ENCODE results near the gene PRDM13. TPM values are rescaled to one million over a fixed set of nuclear protein-coding genes. Genes with fewer than 3 reads are reported as not detected.

PRDM13 gene
- not detected for total RNA-seq

DNA sequence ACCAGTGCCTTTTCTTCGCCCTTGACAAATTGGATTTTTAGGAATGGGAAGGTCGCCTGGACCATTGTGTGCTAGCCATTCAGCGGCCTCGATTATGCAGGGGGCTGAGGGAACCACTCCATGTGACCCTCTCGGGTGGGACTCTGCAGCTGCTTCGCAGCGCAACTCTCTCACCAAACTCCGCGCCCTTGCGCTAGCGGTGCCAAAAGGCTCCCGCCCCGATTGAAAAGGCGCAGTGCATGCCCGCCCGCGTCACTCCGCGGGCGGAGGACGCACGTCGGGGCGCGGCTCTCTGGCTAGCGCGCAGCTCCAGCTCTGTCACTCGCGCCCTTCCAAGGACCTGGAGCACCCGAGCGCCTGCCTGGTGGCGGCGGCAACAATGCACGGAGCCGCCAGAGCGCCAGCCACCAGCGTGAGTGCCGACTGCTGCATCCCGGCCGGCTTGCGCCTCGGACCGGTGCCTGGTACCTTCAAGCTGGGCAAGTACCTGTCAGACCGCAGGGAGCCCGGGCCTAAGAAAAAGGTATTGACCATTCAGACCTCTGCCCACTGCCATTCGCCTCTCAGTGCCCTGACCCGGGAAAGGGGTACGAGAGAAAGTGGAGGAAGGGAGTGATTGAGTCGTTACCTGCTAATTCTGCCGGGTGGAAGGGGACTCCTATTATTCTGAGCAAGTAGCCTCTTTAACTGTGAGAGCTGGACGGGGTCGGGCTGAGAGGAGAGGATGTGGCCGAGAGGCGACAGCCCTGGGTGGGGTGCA is at the start of gene PRDM13:
PRDM13 (plus strand) TSS at position 178 of the 760 bp plus-strand sequence; CDS start at position 380, 202 bp downstream.
- Mint-ChIP-seq H3K4me3 (no peak within 1 kb of the TSS), H3K27ac (no peak within 1 kb of the TSS), H3K4me1 (peaks cover 62% of the 10 kb centered on the region), H3K27me3 (peaks cover 91% of the 10 kb centered on the region), H3K36me3 (ENCODE audit: low read depth) (peaks cover 8% of the 10 kb centered on the region), H3K9me3 (no peaks in the 10 kb centered on the region)
- ChIA-PET CTCF (no interaction called here), POLR2A (no interaction called here)
- DNase-seq = no peak

DNA sequence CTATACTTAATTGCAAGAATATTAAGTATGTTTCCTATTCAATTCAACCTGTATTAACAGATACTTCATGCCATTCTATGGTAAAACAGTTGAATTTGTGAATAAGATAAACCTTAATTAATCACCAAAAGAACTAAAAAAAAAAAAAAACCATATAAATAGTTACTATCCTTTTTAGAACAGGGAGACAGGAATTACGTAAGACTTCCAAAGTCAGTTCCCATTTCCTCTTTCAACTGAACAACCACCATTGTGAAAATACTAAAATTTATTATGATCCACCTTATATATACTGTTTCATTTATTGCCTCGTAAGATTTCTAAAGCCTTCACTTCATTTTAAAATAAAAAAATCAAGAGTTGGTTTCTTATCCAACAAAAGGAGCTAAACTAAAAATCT is 47.6 kb upstream of the PRDM13 start:
- no peak for DNase-seq
- ChIA-PET POLR2A (interaction anchor here (0.6 to 1.2 kb wide), 2 partner anchors 9 to 26 kb away, joined by 3 read pairs; partner anchors contain the start of gene CCNC), CTCF (interaction anchor here (0.7 kb wide), 2 partner anchors 182 to 227 kb away, joined by 4 to 5 read pairs; no protein-coding TSS in a partner anchor)
- Mint-ChIP-seq H3K27me3 (no peaks in the 10 kb centered on the region), H3K4me1 (no peaks in the 10 kb centered on the region), H3K27ac (no peak overlapping the region), H3K4me3 (no peak overlapping the region), H3K36me3 (ENCODE audit: low read depth) (peaks cover 35% of the 10 kb centered on the region), H3K9me3 (no peaks in the 10 kb centered on the region)

DNA sequence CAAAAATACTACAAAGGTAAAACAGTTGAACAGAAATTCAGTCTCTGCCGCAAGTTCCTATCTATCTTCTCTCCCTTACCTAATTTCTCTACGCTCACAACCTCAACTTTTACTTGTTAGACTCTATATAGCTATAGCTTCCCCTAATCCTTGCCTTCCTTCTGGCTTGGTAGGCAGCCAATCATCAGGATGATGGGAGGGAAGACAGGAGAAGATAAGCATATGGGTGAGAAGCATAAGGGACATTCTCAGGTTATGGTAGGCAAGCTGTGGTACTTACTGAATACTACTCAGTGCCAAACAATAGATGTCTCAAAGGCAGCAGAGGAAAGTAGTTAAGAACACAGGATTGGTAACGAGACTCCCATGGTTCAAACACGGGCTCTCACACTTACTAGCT is 46.0 kb upstream of the PRDM13 start:
- POLR2A ChIA-PET = interaction anchor here (0.7 kb wide), 1 partner anchor 15 kb away, joined by 3 read pairs; no protein-coding TSS in a partner anchor
- Mint-ChIP-seq H3K4me3 (no peak overlapping the region), H3K27ac (no peak overlapping the region), H3K27me3 (no peaks in the 10 kb centered on the region), H3K4me1 (no peaks in the 10 kb centered on the region), H3K36me3 (ENCODE audit: low read depth) (peaks cover 27% of the 10 kb centered on the region), H3K9me3 (no peaks in the 10 kb centered on the region)
- DNase-seq = no peak
- CTCF ChIA-PET = no interaction called here

DNA sequence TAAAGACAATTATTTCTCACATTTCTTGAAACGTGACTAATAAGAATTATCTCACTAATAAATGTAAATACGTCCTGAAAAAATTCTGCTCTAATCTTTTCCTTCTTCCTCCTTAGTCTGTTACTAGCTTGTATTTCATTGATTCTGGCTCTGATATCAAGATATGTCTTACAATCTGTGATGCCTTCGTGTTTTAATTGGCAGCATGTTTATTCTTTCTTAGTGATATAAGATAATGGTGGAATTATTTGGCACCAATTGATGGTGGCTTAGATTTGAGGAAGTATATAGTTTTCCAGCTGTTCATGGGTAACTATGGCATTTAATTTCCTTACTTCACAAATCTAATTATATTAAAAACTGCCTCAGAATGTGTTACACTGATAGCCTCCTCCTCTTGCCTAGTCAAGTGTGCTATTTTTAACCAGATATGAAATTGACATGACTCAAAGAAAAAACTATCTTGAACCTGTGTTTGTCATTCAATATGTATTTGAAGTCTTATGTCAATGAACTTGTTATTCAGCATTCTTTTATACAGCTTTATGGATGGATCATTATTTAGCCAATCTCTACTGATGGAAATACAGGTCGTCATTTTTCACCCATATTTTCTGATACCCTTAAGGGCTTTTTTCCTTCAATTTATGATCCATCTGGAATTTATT is 43.4 kb upstream of the PRDM13 start:
- Mint-ChIP-seq H3K4me3 (no peak overlapping the region), H3K9me3 (no peaks in the 10 kb centered on the region), H3K27ac (no peak overlapping the region), H3K36me3 (ENCODE audit: low read depth) (peaks cover 15% of the 10 kb centered on the region), H3K27me3 (no peaks in the 10 kb centered on the region), H3K4me1 (peaks cover 16% of the 10 kb centered on the region)
- CTCF ChIA-PET = no interaction called here
- DNase-seq = no peak
- POLR2A ChIA-PET = no interaction called here

DNA sequence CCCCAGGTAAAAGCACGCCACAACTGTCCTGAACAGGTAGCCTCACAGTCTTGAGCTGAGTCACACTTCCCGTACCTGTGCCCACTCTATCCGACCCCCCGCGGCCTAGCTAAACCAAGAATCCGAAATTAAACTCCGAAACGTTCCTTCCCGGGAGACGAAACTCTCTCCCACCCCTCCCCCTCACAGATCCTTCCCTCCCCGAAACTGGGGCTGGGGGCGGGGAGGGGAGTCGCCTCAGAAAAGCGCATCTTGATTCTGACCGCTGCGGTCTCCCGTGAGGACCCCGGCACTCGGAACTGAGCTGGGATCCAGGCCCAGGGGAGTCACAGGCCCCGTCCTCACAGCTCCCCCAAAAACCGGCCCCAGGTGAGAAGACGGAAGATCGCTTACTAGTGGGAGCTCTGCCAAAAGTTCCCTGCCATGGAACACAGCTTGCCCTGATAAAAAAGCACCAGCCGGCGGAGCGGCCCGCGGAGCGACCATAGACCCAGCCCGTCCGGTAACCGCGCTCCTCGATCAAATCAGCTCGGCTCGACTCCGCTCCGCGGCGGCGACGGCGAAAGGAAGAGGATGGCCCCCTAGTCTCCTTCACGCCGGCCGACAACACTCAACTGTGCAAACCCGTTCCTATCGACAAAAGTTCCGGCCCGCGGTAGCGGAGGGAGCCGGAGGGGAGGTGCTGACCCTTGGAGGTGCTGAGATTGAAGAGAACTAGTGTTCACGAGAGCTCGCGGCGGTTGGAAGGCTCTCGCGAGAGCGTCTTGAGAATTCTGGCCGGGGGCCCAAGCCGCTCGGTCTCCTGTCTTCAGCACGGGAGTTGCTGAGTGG is 38.3 kb upstream of the PRDM13 start, which contains the start of gene CCNC:
CCNC (minus strand) TSS at position 558 of the 831 bp plus-strand sequence; CDS start at position 425, 133 bp downstream.
- peak within 1 kb of the TSS; percentile 98 for H3K4me3 Mint-ChIP-seq
- no peaks in the 10 kb centered on the region for H3K27me3 Mint-ChIP-seq
- peak within 1 kb of the TSS; percentile 89 for H3K27ac Mint-ChIP-seq
- CTCF ChIA-PET = interaction anchor here (0.7 to 2.1 kb wide), 8 partner anchors 17 to 238 kb away, joined by 3 to 15 read pairs (median 4); partner anchors contain the start of gene PNISR
- POLR2A ChIA-PET = interaction anchor here (0.6 to 2.0 kb wide), 22 partner anchors 9 to 621 kb away, joined by 3 to 26 read pairs (median 3); partner anchors contain the start of genes COQ3, FBXL4, PNISR and USP45
- peaks cover 10% of the 10 kb centered on the region for H3K36me3 Mint-ChIP-seq (ENCODE audit: low read depth)
- no peaks in the 10 kb centered on the region for H3K9me3 Mint-ChIP-seq
- H3K4me1 Mint-ChIP-seq = peaks cover 27% of the 10 kb centered on the region
- peak; percentile 90 for DNase-seq

DNA sequence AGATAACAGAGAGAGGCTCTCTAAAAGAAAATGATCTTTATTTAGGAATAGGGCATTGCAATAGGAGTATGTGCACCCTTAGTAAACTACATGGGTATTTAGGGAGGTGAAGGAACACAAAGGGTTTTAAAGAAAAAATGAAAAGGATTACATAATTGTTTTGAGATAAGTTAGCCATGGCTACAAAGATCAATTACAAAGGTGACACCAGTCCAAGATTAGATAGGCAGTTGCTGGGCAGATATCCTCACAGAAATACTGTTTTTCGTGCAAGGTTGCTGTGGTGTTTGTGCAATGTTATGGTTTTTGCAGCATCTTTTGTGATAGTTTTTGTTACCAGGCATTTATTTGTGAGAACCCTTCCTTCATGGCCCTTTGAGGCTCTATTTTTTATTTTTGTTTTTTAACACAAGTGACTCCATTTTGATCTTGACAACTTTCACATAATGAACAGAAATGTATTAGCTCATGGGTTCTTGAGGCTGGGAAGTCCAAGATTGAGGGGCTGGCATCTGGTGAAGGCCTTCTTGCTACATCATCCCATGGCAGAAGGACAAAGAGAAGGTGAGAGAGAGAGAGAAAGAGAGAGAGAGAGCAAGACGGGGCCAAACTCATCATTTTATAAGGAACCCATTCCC is 32.5 kb upstream of the PRDM13 start:
- Mint-ChIP-seq H3K27ac (no peak overlapping the region), H3K4me1 (peaks cover 13% of the 10 kb centered on the region), H3K9me3 (no peaks in the 10 kb centered on the region), H3K4me3 (no peak overlapping the region), H3K27me3 (peaks cover 23% of the 10 kb centered on the region), H3K36me3 (ENCODE audit: low read depth) (no peaks in the 10 kb centered on the region)
- CTCF ChIA-PET = interaction anchor here (1.2 to 3.6 kb wide), 2 partner anchors 15 to 53 kb away, joined by 3 to 14 read pairs; no protein-coding TSS in a partner anchor
- POLR2A ChIA-PET = interaction anchor here (1.8 kb wide), 1 partner anchor 15 kb away, joined by 4 read pairs; no protein-coding TSS in a partner anchor
- DNase-seq = no peak

DNA sequence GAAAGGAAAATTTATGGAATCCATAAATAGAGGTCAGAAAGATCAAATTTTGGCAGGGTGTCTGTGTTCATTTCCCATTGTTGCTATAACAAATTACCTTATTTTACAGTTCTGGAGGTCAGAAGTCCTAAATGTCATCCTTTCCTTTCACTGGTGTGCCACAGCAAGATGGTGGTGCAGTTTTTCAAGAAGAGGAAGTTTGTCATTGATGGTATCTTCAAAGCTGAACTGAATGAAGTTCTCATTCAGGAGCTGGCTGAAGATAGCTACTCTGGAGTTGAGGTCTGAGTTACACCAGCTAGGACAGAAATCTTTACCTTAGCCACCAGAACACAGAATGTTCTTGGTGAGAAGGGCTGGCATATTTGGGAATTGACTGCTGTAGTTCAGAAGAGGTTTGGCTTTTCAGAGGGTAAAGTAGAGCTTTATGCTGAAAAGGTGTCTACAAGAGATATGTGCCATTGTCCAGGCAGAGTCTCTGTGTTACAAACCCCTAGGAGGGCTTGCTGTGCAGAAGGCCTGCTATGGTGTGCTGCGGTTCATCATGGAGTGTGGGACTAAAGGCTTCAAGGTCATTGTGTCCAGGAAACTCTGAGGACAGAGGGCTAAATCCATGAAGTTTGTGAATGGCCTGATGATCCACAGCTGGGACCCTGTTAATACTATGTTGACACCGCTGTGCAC is 30.9 kb upstream of the PRDM13 start:
- H3K4me1 Mint-ChIP-seq = peaks cover 13% of the 10 kb centered on the region
- ChIA-PET POLR2A (no interaction called here), CTCF (interaction anchor here (3.6 kb wide), 1 partner anchor 13 kb away, joined by 14 read pairs; no protein-coding TSS in a partner anchor)
- H3K36me3 Mint-ChIP-seq (ENCODE audit: low read depth) = no peaks in the 10 kb centered on the region
- no peak for DNase-seq
- H3K4me3 Mint-ChIP-seq = no peak overlapping the region
- no peaks in the 10 kb centered on the region for H3K9me3 Mint-ChIP-seq
- peaks cover 33% of the 10 kb centered on the region for H3K27me3 Mint-ChIP-seq
- no peak overlapping the region for H3K27ac Mint-ChIP-seq

DNA sequence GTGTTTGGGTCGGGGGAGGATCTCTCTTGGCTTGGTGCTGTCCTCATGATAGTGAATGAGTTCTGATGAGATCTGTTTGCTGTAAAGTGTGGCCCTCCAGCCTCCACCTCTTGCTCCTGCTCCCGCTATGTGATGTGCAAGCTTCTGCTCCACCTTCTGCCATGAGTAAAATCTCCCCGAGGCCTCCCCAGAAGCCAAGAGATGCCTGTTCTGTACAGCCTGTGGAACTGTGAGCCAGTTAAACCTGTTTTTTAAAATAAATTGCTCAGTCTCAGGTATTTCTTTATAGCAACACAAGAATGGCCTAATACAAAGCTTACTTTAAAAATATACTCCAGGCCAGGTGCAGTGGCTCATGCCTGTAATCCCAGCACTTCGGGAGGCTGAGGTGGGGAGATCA is 26.9 kb upstream of the PRDM13 start:
- Mint-ChIP-seq H3K4me3 (no peak overlapping the region), H3K27ac (no peak overlapping the region), H3K27me3 (peaks cover 36% of the 10 kb centered on the region), H3K36me3 (ENCODE audit: low read depth) (no peaks in the 10 kb centered on the region), H3K9me3 (no peaks in the 10 kb centered on the region), H3K4me1 (peaks cover 8% of the 10 kb centered on the region)
- ChIA-PET CTCF (no interaction called here), POLR2A (no interaction called here)
- no peak for DNase-seq

DNA sequence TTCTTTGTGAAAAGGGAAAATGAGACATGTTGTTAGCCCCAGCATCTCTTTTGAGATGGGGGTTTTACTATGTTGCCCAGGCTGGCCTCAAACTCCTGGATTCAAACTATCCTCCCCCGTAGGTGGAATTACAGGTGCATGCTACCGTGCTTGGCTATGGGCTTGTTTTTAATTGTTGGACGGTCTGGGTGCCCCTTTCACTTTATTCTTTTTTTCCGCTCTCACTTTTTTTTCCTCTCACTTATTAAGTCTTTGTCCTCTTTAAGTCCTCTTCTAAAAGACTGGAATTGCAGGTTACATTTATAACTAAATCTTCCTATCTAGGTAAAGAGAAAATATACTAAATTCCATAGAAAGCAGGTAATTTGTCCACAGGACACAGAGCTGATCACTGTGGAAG is 18.8 kb upstream of the PRDM13 start:
- Mint-ChIP-seq H3K27me3 (peaks cover 74% of the 10 kb centered on the region), H3K4me1 (peaks cover 25% of the 10 kb centered on the region), H3K27ac (no peak overlapping the region), H3K4me3 (no peak overlapping the region), H3K9me3 (no peaks in the 10 kb centered on the region), H3K36me3 (ENCODE audit: low read depth) (no peaks in the 10 kb centered on the region)
- POLR2A ChIA-PET = interaction anchor here (2.1 to 5.1 kb wide), 2 partner anchors 20 to 21 kb away, joined by 6 to 26 read pairs; partner anchors contain the start of gene CCNC
- DNase-seq = no peak
- CTCF ChIA-PET = interaction anchor here (0.8 to 3.4 kb wide), 11 partner anchors 12 to 203 kb away, joined by 3 to 21 read pairs (median 6); partner anchors contain the start of gene CCNC

DNA sequence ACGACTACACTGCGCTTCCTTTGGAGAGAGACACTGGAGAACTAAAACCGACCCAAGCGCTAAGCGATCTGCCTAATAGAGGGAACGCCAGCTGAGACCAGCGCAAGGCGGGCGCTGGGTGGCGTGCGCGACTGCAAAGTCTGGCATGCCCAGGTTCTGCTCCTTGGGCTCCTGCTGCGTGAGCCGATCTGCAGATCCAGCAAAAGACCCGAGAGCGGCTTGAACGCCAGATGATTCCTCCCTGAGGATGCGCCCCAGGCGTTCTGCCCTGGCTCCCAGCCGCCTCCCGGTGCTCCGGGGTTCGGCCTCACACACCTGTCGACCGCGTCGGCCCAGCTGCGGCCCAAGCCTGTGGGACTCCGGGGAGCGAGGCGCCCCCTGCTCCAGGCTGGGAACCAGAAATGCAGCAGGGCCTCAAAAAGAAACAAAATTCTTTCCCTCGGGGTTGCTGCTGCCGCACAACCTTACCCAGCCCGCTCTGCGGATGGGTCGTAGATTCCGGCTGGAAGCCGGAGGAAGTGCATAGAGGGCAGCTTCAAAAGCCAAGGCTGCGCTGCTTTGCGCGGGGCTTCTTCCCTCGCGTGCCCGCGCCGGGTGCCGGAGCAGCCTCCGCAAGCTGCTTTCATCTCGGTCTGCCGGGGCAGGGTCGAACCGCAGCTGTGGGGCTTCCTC is 17.9 kb upstream of the PRDM13 start:
- Mint-ChIP-seq H3K27me3 (peaks cover 76% of the 10 kb centered on the region), H3K27ac (no peak overlapping the region), H3K9me3 (no peaks in the 10 kb centered on the region), H3K4me3 (peak overlapping the region; percentile 78), H3K36me3 (ENCODE audit: low read depth) (no peaks in the 10 kb centered on the region), H3K4me1 (peaks cover 25% of the 10 kb centered on the region)
- ChIA-PET CTCF (interaction anchor here (0.8 to 3.4 kb wide), 15 partner anchors 11 to 202 kb away, joined by 3 to 21 read pairs (median 6); partner anchors contain the start of gene CCNC), POLR2A (interaction anchor here (0.8 to 5.1 kb wide), 6 partner anchors 15 to 30 kb away, joined by 3 to 26 read pairs (median 4); partner anchors contain the start of gene CCNC)
- DNase-seq = peak; percentile 75

DNA sequence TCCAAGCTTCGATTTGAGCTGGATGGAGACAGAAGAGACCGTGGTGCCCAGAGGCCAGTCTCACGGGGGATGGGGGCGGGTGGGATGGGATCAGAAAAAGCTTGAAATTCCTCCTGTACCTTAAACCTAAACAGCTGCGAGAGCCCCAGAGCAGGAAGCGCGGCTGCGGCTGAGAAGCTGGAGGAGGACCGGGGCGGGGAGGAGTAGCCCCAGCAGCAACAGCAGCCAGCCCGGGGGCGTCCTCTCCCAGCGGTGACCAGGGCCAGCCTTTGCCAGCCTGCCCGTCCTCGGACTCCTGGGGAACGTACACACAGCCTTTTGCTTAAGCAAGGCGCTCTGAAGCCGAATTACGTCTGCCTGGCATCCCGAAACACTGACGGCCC is 17.4 kb upstream of the PRDM13 start:
- no peak for DNase-seq
- Mint-ChIP-seq H3K4me1 (peaks cover 25% of the 10 kb centered on the region), H3K27ac (no peak overlapping the region), H3K9me3 (no peaks in the 10 kb centered on the region), H3K36me3 (ENCODE audit: low read depth) (no peaks in the 10 kb centered on the region), H3K27me3 (peaks cover 80% of the 10 kb centered on the region), H3K4me3 (peak overlapping the region; percentile 78)
- POLR2A ChIA-PET = interaction anchor here (1.2 to 5.1 kb wide), 5 partner anchors 14 to 24 kb away, joined by 3 to 26 read pairs (median 4); partner anchors contain the start of gene CCNC
- CTCF ChIA-PET = interaction anchor here (1.1 to 3.4 kb wide), 11 partner anchors 10 to 157 kb away, joined by 3 to 21 read pairs (median 6); partner anchors contain the start of gene CCNC
